ENCODE measurements around the gene UNC13D.

DNA sequence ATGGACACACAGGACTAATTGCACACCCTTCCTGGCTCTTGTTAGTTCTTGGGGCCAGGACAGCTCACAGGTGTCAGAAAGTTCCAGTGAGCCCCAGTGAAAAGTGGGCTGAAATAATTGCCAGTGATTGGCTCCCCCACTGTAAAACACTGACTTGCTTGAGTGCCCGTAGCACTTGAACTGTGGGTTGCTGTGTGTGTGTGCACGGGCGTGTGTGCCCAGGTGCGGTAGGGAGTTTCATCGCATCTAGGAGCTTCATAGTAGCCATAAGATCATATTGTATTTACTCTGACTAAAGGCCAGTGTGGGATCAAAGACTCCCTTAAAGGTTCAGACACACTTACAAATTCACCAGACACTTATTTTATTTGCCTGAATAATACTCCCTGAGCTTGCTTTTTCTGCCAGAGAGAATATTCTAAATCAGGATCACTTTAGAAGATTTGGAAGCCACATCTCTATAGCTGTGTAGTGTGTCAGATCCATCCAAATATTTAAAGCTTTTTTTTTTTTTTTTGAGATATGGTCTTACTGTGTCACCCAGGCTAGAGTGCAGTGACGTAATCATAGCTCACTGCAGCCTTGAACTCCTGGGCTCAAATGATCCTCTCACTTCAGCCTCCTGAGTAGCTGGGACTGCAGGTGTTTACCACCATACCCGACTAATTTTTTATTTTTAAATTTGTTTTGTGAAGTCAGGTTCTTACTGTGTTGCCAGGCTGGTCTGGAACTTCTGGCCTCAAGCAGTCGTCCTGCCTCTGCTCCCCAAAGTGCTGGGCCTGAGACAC, 48.2 kb downstream of the UNC13D start:
- TF ChIP-seq, protein P1, sequence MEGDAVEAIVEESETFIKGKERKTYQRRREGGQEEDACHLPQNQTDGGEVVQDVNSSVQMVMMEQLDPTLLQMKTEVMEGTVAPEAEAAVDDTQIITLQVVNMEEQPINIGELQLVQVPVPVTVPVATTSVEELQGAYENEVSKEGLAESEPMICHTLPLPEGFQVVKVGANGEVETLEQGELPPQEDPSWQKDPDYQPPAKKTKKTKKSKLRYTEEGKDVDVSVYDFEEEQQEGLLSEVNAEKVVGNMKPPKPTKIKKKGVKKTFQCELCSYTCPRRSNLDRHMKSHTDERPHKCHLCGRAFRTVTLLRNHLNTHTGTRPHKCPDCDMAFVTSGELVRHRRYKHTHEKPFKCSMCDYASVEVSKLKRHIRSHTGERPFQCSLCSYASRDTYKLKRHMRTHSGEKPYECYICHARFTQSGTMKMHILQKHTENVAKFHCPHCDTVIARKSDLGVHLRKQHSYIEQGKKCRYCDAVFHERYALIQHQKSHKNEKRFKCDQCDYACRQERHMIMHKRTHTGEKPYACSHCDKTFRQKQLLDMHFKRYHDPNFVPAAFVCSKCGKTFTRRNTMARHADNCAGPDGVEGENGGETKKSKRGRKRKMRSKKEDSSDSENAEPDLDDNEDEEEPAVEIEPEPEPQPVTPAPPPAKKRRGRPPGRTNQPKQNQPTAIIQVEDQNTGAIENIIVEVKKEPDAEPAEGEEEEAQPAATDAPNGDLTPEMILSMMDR (conservative IDR thresholded peaks at IDR 0.05; ENCODE audit: low read length) = no peak
- TF ChIP-seq EZH2phosphoT487 (IDR thresholded peaks at IDR 0.05; ENCODE audit: borderline replicate concordance, low read depth, low read length) = no peak

All from OCI-LY7 (cell line).